HG03342 (cell line): ENCODE results near the gene ELOVL7.
"Not testable (repeated sequence)": the region's sequence is repeated elsewhere in the genome, so short reads cannot be mapped to it uniquely, and the experiment has no call there.

Experiments
- ATAC-seq: cut with Tn5 transposase; IDR thresholded peaks from one replicate; pipeline ENCODE4 v1.9.1; 2021; ENCODE audit warnings: mild to moderate bottlenecking, moderate library complexity; ENCODE audit not compliant: unreplicated experiment

ELOVL7 gene

GRCh38 chr5:60833520-60833919 lies 10.5 kb downstream of the ELOVL7 start:
- no peak for ATAC-seq

- ATAC-seq, result peak; percentile 51
These were observed 13.4 kb downstream of the ELOVL7 start for GRCh38 chr5:60830581-60831127.

GRCh38 chr5:60829490-60830266 lies 14.4 kb downstream of the ELOVL7 start:
- peak; percentile 37 for ATAC-seq

GRCh38 chr5:60827201-60827600 lies 16.9 kb downstream of the ELOVL7 start:
- no peak for ATAC-seq

- ATAC-seq, result peak; percentile 74
These were observed 17.4 kb downstream of the ELOVL7 start for GRCh38 chr5:60826653-60827052.

- ATAC-seq, result no peak
These were observed 20.5 kb downstream of the ELOVL7 start for GRCh38 chr5:60823574-60823973.

GRCh38 chr5:60822285-60822556 lies 21.8 kb downstream of the ELOVL7 start:
- peak; percentile 43 for ATAC-seq

GRCh38 chr5:60821488-60822284 lies 22.4 kb downstream of the ELOVL7 start:
- no peak for ATAC-seq

GRCh38 chr5:60820593-60821487 lies 23.2 kb downstream of the ELOVL7 start:
- no peak for ATAC-seq

GRCh38 chr5:60816138-60816537 lies 27.9 kb downstream of the ELOVL7 start:
- not testable (repeated sequence) for ATAC-seq

- no peak for ATAC-seq
These were observed 29.6 kb downstream of the ELOVL7 start for GRCh38 chr5:60814498-60814897.

GRCh38 chr5:60812426-60812825 lies 31.6 kb downstream of the ELOVL7 start:
- ATAC-seq, result no peak

GRCh38 chr5:60811105-60811504 lies 33.0 kb downstream of the ELOVL7 start:
- peak; percentile 60 for ATAC-seq

GRCh38 chr5:60810438-60811085 lies 33.5 kb downstream of the ELOVL7 start:
- ATAC-seq, result peak; percentile 96

GRCh38 chr5:60809891-60810425 lies 34.1 kb downstream of the ELOVL7 start:
- ATAC-seq, result no peak

- ATAC-seq, result no peak
These were observed 37.4 kb downstream of the ELOVL7 start for GRCh38 chr5:60806591-60807243.

- ATAC-seq, result no peak
These were observed 38.6 kb downstream of the ELOVL7 start for GRCh38 chr5:60805463-60805862.

GRCh38 chr5:60803712-60804111 lies 40.4 kb downstream of the ELOVL7 start:
- no peak for ATAC-seq

- ATAC-seq, result no peak
These were observed 41.1 kb downstream of the ELOVL7 start for GRCh38 chr5:60802986-60803385.

GRCh38 chr5:60802226-60802625 lies 41.8 kb downstream of the ELOVL7 start:
- no peak for ATAC-seq
